Activated T-helper 9 cell treated with anti-CD3 and anti-CD28 coated beads, Interleukin-2, amount 50 U/mL, for 16 hours (primary cell): ENCODE measurements around the gene NUMA1.

Experiments
- DNase-seq: peaks from one replicate; pipeline ENCODE4 v3.0.0-alpha.2; 2020; ENCODE audit warnings: low read depth

NUMA1 gene, protein sequence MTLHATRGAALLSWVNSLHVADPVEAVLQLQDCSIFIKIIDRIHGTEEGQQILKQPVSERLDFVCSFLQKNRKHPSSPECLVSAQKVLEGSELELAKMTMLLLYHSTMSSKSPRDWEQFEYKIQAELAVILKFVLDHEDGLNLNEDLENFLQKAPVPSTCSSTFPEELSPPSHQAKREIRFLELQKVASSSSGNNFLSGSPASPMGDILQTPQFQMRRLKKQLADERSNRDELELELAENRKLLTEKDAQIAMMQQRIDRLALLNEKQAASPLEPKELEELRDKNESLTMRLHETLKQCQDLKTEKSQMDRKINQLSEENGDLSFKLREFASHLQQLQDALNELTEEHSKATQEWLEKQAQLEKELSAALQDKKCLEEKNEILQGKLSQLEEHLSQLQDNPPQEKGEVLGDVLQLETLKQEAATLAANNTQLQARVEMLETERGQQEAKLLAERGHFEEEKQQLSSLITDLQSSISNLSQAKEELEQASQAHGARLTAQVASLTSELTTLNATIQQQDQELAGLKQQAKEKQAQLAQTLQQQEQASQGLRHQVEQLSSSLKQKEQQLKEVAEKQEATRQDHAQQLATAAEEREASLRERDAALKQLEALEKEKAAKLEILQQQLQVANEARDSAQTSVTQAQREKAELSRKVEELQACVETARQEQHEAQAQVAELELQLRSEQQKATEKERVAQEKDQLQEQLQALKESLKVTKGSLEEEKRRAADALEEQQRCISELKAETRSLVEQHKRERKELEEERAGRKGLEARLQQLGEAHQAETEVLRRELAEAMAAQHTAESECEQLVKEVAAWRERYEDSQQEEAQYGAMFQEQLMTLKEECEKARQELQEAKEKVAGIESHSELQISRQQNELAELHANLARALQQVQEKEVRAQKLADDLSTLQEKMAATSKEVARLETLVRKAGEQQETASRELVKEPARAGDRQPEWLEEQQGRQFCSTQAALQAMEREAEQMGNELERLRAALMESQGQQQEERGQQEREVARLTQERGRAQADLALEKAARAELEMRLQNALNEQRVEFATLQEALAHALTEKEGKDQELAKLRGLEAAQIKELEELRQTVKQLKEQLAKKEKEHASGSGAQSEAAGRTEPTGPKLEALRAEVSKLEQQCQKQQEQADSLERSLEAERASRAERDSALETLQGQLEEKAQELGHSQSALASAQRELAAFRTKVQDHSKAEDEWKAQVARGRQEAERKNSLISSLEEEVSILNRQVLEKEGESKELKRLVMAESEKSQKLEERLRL (N-terminal part only)

DNA sequence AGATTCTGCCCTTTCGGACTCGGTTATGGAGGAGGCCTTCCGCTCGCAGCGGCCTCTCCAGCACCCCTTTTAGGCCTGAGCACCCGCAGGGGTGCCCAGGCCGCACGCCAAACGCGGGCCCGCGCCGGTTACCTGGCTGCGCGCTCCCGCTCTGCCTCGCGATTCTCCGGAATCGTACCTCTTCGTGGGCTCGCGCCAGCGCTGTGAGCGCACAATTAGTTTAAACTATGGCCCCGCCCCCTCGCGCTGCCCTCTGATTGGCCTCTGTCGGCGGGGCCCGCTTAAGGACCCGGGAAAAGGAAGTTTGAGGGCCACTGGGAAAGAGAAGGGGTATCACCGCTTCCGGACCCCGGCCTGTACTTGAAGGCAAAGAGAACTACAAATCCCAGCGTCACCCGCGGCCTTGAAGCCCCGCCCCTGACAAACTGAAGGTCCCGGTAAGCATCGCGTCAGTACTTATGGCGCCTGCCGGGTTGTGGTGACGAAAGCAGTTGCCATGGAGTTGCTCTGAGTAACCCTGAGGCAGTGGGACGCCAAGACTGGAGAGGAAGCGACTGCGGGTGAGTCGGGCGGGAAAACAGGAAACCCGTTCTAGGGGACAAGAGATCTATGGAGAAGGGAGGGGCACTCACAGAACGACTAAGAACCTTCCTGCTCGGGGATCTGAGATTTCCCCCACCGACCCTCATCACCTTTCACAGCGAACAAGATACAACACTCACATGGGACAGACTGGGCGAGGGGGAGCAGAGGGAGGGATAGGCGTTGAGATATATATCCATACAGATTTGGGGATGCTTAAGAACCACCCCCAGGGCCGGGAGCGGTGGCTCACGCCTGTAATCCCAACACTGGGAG is at the start of gene NUMA1, which contains the start of gene LRRC51:
Gene NUMA1, minus strand, starts transcription at position 217 of the 858 bp plus-strand sequence. CDS start 44,599 bp downstream, outside the sequence.
Gene LRRC51, plus strand, starts transcription at position 525 of the 858 bp plus-strand sequence. CDS start 8,234 bp downstream, outside the sequence.
- DNase-seq: peak; percentile 98

DNA sequence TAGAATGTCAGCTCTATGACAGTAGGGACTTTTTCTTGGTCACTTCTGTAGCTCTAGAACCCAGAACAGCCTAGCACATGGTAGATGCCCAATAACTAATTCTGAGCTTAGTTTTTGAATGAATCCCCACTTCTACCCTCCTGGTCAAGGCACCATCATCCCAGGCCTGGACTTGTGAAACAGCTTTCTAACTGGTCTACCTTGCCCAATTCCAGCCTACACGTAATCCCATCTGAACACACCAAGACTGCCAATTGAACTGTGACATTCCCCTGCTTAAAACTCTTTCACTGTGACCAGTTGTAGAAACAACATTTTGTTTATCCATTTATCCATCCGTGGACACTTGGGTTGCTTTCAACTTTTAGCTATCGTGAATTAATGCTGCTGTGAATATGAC is 49.0 kb upstream of the NUMA1 start:
- no peak for DNase-seq

DNA sequence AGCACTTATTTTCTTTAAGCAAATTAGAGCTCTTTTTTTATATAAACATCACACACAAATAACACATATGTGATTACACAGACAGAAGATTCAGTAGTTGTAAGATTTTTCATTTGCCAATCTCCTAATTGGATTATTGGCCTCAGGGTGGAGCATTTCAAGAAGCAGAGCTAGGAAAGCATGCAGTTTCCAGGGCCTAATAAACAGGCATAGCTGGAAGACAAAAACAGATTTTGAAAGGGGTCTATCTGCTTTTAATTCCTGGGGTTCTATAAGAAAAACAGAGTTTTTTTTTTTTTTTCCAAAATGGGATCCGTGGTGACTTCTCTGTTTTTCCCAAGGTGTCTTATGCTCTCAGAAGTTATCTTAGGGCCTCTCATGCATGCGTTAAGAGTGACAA is 47.6 kb upstream of the NUMA1 start:
- DNase-seq: no peak

DNA sequence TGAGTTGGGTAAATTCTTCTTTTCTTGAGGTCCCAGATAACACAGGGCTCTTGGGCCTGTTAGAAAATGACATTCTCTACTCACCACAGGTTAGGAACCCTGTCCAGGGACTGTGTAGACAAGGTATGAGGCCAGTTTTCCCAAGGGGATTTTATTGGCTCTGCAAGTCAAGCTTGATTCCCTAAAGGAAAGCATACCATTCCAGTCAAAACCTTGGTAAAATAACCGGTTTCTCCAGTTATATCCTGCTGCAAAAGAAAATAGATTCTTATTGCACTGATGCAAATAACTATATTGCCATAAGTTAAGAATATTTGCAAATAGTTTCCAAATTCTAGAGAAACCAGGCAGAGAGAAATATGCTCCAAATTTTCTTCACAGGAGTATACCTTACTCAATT is 45.6 kb upstream of the NUMA1 start:
- no peak for DNase-seq

DNA sequence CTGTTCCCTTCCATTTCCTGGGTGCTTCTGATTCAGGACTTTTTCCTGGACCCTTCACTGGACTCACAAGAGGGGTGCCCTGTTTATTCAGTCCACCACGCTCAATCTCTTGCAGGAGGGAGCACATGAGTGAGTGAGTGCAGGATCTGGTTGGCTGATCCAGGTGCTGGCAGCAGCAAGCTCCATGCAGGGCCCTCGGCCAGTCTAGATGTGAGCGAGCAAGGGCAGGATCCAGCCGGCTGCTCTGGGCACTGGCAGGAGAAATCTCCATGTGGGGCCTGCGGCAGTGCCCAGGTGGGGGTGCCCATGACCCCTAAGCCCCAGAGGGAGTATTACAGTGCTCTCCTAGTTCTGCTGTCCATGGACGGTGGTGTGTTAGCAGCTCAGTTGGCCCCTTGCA is 43.7 kb upstream of the NUMA1 start:
- no peak for DNase-seq

DNA sequence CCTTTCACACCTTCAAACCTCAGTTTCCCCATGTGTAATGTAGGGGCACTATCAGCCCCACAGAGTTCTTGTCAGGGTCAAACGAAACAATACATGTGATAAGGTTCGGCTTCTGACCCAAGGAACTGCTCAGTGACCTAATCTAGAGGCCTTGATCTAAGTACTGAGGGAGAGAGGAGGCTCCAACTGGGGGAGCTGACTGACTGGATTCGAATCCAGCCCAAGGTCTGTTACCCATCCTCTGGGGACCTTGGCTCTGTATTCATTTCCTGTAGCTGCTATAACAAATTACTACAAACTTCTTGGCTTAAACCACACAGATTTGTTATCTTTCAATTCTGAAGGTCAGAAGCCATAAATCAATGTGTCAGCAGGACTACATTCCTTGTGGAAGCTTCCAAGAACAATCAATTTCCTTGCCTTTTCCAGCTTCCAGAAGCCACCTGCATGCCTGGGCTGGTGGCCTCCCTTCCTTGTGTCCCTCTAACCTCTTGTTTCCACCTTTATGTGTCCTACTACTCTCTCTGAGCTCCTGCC is 42.8 kb upstream of the NUMA1 start:
- no peak for DNase-seq

DNA sequence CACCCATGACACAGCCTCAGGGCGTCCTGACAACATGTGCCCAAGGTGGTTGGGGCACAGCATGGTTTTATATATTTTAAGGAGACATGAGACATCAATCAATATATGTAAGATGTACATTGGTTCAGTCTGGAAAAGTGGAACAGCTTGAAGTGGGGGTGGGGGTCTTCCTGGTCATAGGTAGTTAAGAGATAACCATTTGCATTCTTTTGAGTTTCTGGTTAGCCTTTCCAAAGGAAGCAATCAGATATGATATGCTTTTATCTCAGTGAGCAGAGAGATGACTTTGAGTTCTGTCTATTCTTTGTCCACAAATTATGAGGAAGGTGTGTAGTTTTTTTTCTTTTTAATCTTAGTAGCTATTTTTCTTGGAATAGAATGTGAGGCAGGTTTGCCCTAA is 42.3 kb upstream of the NUMA1 start:
- DNase-seq: no peak

DNA sequence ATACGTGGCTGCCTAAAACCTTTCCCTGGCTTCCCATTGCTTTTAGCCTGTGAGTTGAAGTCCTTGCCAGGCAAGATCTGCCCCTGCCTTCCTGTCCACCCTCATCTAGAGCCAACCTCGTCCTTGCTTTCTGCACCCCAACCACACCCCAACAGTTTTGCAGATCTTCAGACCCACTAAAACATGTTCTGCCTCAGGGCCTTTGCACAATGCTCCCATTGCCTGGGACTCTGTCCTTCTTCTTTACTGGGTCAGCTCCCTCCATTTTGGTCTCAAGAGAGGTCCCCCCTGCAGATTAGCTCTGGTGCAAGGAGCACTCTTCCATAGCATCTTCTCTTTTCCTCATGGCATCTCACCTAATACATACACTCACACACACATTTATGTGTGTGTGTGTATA is 40.6 kb upstream of the NUMA1 start:
- DNase-seq: no peak

DNA sequence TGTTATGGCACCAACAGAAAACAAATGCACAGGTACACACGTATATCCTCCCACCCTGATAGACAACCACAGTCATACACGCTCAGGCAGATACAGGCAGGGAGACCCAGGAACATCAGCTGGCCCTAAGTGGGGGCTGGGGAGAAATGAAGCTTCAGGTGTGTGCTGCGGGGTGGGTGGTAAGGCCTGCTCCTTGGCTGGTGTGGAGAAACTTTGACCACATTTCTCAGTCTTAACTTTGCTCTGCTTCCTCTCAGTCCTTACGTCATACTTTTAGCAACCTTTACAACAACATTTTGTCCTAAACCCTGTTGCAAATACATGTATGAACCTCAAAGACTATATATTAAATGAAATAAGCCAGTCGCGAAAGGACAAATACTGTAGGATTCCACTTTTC is 38.9 kb upstream of the NUMA1 start:
- DNase-seq: no peak

DNA sequence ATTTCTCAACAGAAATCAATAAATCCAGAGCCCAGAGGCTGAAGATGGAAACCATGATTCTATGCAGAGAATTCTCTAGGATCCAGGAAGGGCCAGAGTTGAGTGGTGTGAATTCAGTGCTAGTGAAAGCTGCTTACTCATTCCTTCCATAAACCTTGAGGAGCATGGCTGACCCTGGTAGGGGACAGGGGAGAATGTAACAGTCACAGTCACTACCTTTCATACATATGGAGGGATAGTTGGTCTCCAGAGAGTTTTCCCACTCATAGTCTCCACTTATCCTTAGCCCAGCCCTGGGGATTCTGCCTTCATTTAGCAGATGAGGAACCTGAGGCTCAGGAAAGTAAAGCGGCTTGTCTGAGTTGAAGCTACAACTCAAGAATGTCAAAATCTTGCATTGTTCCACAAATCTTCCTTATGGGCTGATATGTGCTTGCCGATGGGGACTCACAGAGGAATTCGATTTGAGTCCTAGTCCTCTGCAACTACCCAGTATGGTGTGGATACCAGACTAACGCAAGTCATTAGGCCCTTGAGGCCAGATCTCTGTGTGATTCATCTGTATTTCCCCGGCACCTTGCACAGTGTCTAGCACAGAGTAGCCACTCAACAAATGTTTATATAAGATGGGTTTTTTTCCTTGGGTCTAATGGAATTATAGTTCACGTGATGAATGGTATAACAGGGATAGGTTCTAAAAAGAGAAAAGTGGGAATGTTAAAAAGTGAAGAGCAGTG is 35.8 kb upstream of the NUMA1 start:
- no peak for DNase-seq

DNA sequence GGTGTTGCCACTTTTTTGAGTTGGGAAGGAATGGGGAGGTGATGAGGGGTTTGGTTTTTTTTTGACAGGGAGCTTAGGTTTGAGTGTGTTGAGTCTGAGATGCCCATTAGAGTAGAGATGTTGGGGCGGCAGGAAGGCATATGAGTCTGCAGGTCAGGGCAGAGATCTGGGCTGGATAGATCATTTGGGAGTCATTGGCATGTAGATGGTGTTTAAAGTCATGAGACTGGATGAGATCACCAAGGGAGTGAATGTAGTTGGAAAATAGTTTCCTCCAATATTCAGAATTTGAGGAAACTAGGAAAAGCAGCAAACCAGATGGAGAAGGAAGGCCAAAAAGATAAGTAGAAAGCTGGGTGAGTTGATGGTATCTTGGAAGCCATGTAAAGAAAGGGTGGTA is 34.2 kb upstream of the NUMA1 start:
- no peak for DNase-seq

DNA sequence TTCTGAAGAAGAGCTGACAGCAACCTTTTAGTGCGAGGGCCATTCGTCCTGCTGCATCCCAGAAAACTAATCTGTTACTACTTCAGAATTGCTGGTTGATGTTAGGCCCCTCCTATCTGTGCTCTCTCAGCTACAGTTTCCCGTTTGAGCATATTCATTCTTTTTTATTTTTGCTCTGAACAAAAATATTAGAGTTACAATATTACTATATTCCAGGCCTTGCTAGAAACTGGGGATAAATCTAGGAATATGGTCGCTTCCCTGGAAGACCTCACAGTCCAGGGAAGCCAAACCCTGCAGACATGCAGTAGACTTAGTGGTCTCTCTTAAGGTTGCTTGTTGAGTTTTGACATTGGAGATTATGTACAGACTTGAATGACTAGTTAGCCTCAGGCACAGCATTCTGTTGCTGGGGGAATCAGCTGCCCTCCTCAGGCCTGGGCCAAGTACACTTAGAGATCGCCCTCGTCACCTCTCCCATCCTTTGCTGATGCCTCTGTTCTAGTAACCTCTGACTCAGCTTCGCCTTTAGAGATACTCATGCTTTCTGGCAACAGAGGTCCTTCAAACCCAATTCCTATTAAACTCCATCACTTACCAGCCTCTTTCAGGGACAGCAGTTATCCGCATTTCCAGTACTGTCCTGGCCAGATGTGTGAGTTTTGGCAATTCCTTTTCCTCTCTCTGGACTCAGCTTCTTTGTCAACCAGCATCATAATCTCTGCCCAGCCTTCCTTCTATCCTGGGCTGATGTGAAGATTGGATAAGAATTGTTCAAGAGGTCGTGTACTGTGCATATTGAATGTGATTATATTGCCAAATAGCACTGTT is 32.9 kb upstream of the NUMA1 start:
- no peak for DNase-seq

DNA sequence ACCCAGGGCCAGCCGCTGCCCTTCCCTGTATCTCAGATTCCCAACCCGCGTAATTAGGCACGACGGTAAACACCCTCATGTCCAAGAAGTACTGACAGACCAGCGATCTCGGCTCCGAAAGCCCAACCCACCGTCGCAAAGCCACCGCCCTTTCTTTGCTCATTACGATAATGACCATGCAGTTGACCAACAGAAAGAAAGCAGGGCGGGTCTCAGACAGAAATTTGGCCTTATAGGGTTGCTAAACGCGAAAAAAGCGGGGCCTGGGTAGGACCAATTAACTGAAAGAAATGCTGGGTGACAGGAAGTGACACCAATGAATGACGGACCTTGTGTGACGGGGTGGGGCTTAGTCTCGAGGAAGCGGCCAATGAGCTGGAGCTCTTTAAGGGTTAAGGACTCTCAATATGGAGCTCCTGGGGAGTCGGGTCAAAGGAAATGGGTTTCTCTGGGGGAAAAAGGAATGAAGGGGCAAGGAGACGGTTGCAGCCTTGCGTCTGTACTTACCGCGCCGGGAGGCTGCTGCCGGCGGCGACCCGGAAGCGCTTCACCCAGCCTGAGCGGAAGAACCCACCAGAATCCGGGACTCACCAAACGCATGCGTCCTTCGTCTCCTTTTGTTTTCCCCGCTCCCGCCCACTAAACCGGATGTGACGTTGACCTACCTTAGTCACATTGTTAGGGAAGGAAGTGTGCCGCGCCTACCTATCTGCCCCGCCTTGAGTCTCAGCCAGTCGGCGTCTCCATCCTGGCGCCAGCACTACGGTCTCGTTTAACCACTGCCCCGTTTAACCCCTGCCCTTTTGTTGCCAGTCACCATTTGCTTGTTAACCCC is 32.0 kb upstream of the NUMA1 start, which contains the start of gene ANAPC15:
Gene ANAPC15, minus strand, starts transcription at position 553 of the 835 bp plus-strand sequence. CDS start 1,419 bp downstream, outside the sequence.
- peak; percentile 97 for DNase-seq

DNA sequence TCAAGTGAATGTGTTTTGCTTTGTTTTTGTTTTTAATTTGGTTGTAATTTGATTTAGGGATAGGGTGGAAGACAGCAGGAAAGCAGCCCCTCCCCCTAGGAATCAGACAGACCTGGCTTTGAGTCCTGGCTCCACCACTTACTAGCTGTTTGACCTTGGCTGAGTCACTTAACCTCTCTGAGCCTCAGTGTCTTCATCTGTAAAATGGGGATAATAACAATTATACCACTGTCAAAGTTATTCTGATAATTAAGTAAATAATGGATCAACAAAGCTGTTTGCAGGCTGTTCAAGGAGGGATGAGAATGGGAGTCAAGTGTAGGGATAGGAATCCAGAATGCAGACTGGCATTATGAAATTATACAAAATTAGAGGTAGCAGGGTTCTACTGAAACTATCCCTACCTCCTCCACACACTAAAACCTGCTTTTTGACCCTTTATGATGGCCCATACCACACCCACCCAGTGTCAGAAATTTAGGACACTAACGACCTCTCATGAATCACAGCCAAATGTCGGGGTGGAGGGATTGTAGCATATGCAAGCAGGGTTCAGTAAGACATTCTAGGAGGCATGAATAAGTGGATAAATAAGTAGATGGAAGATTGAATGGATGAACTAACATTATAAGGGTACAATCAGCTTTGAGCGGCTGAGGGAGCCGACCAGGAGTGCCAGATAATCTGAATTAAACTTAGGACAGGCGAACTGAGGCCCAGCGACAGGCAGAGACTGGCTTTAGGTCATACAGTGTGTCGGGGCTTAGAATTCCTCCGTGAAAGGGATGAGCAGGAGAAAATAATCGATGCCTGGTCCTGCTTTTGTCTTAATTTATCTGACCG is 31.2 kb upstream of the NUMA1 start:
- DNase-seq: no peak

DNA sequence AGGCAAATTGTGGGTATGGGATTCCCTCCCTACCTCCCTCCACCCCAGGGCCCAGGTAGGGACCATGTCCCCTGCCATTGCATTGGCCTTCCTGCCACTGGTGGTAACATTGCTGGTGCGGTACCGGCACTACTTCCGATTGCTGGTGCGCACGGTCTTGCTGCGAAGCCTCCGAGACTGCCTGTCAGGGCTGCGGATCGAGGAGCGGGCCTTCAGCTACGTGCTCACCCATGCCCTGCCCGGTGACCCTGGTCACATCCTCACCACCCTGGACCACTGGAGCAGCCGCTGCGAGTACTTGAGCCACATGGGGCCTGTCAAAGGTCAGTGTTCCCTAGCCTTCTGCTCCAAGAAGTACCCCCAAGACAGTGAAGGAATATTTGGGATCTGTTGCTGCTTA is 25.5 kb upstream of the NUMA1 start, which contains the start of gene TOMT:
Gene TOMT, plus strand, starts transcription at position 37 of the 400 bp plus-strand sequence. Its CDS starts 28 bp downstream, at position 65.
- DNase-seq: no peak

DNA sequence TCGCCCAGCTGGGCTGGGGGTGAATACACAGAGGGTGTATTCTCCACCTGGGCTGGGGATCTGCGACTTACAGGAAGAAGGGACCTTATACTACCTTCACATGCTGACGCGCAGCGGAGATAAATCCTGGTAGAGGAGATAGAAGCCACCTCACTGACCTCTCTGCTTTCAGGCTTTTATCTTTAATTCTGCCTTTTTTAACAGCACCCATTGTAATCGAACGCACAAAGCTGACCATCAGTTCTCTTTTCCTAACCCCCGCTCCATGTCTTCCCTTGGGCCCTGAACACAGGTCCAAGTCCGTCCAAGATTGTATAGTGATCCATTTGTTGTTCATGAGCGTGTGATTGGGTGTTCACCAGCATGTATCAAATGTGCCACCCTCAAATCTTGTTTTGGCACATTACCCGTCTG is 23.4 kb upstream of the NUMA1 start:
- DNase-seq: no peak
